GM18526 (cell line): ENCODE data around the gene CNKSR1.

Experiments
- POLR2A ChIP-seq: IDR thresholded peaks from 3 replicates; pipeline ENCODE4 v1.6.1; 2011; ENCODE audit not compliant: insufficient read length; ENCODE audit errors: extremely low read depth

The CNKSR1 gene

GRCh38 chr1:26168410-26169197, 8.7 kb upstream of the CNKSR1 start, which contains the start of gene C1orf232:
Gene C1orf232 (minus strand): TSS chr1:26168963. CDS start chr1:26168499, 464 bp downstream.
- TF ChIP-seq POLR2A, result no peak

GRCh38 chr1:26169198-26169554, 8.1 kb upstream of the CNKSR1 start:
- TF ChIP-seq POLR2A, result no peak

GRCh38 chr1:26169669-26170471, 7.4 kb upstream of the CNKSR1 start, which contains the start of gene ZNF593:
Gene ZNF593 (plus strand): TSS chr1:26169908. CDS start chr1:26169984, 76 bp downstream.
- TF ChIP-seq POLR2A, result peak; percentile 73

- TF ChIP-seq POLR2A, result no peak
Measured at GRCh38 chr1:26170472-26170821, 6.8 kb upstream of the CNKSR1 start.

- TF ChIP-seq POLR2A, result no peak
Measured at GRCh38 chr1:26171084-26172072, 5.9 kb upstream of the CNKSR1 start, which contains the start of gene ZNF593OS. Gene ZNF593OS (minus strand): TSS chr1:26171832. CDS start chr1:26171661, 171 bp downstream.

GRCh38 chr1:26175346-26175745, 1.9 kb upstream of the CNKSR1 start:
- no peak for TF ChIP-seq POLR2A

- TF ChIP-seq POLR2A, result no peak
Measured at GRCh38 chr1:26180010-26180506, 2.8 kb downstream of the CNKSR1 start.

GRCh38 chr1:26181586-26182382, 4.5 kb downstream of the CNKSR1 start:
- TF ChIP-seq POLR2A, result no peak

GRCh38 chr1:26182383-26182696, 5.0 kb downstream of the CNKSR1 start:
- no peak for TF ChIP-seq POLR2A

GRCh38 chr1:26184086-26184485, 6.8 kb downstream of the CNKSR1 start:
- no peak for TF ChIP-seq POLR2A

- no peak for TF ChIP-seq POLR2A
Measured at GRCh38 chr1:26184883-26185282, 7.6 kb downstream of the CNKSR1 start.

- no peak for TF ChIP-seq POLR2A
Measured at GRCh38 chr1:26187882-26188281, 10.6 kb downstream of the CNKSR1 start.

GRCh38 chr1:26188477-26188876, 11.2 kb downstream of the CNKSR1 start:
- TF ChIP-seq POLR2A, result no peak

GRCh38 chr1:26189331-26189730, 12.0 kb downstream of the CNKSR1 start:
- no peak for TF ChIP-seq POLR2A
